ENCODE measurements around the gene SLC35A5. TPM values are rescaled to one million over a fixed set of nuclear protein-coding genes. Genes with fewer than 3 reads are reported as not detected.
"Not testable (repeated sequence)": the region's sequence is repeated elsewhere in the genome, so short reads cannot be mapped to it uniquely, and the experiment has no call there.

SLC35A5 gene
- 20.4 and 30.2 TPM in 2 replicates for total RNA-seq

- DNase-seq (ENCODE audit: extremely low read depth, low read depth, low spot score), result peak; percentile 89
Observed at GRCh38 chr3:112561734-112562529, at the start of gene SLC35A5, which contains the start of gene ATG3. SLC35A5 (plus strand) TSS chr3:112562045; CDS start chr3:112563404, 1,359 bp downstream. ATG3 (minus strand) TSS chr3:112561962; CDS start chr3:112561528, 434 bp downstream.

- no peak for DNase-seq (ENCODE audit: extremely low read depth, low read depth, low spot score)
Observed at GRCh38 chr3:112512320-112512719, 49.5 kb upstream of the SLC35A5 start.

- no peak for DNase-seq (ENCODE audit: extremely low read depth, low read depth, low spot score)
Observed at GRCh38 chr3:112514527-112515128, 47.2 kb upstream of the SLC35A5 start.

GRCh38 chr3:112518970-112519369, 42.9 kb upstream of the SLC35A5 start:
- DNase-seq (ENCODE audit: extremely low read depth, low read depth, low spot score), result not testable (repeated sequence)

- DNase-seq (ENCODE audit: extremely low read depth, low read depth, low spot score), result peak; percentile 60
Observed at GRCh38 chr3:112519424-112520001, 42.3 kb upstream of the SLC35A5 start.

- not testable (repeated sequence) for DNase-seq (ENCODE audit: extremely low read depth, low read depth, low spot score)
Observed at GRCh38 chr3:112524127-112524526, 37.7 kb upstream of the SLC35A5 start.

GRCh38 chr3:112530573-112530972, 31.3 kb upstream of the SLC35A5 start:
- DNase-seq (ENCODE audit: extremely low read depth, low read depth, low spot score), result no peak

GRCh38 chr3:112531358-112531781, 30.5 kb upstream of the SLC35A5 start:
- DNase-seq (ENCODE audit: extremely low read depth, low read depth, low spot score), result no peak

GRCh38 chr3:112539825-112540650, 21.8 kb upstream of the SLC35A5 start:
- DNase-seq (ENCODE audit: extremely low read depth, low read depth, low spot score), result no peak

- DNase-seq (ENCODE audit: extremely low read depth, low read depth, low spot score), result no peak
Observed at GRCh38 chr3:112546216-112546759, 15.6 kb upstream of the SLC35A5 start.

- no peak for DNase-seq (ENCODE audit: extremely low read depth, low read depth, low spot score)
Observed at GRCh38 chr3:112550859-112551258, 11.0 kb upstream of the SLC35A5 start.

- DNase-seq (ENCODE audit: extremely low read depth, low read depth, low spot score), result no peak
Observed at GRCh38 chr3:112555535-112556170, 6.2 kb upstream of the SLC35A5 start.

- no peak for DNase-seq (ENCODE audit: extremely low read depth, low read depth, low spot score)
Observed at GRCh38 chr3:112557976-112558375, 3.9 kb upstream of the SLC35A5 start.

- DNase-seq (ENCODE audit: extremely low read depth, low read depth, low spot score), result no peak
Observed at GRCh38 chr3:112560307-112560706, 1.5 kb upstream of the SLC35A5 start.

GRCh38 chr3:112560721-112561483, 943 bp upstream of the SLC35A5 start:
- no peak for DNase-seq (ENCODE audit: extremely low read depth, low read depth, low spot score)

GRCh38 chr3:112561484-112561733, 436 bp upstream of the SLC35A5 start:
- no peak for DNase-seq (ENCODE audit: extremely low read depth, low read depth, low spot score)

- not testable (repeated sequence) for DNase-seq (ENCODE audit: extremely low read depth, low read depth, low spot score)
Observed at GRCh38 chr3:112564247-112564939, 2.5 kb downstream of the SLC35A5 start.

- DNase-seq (ENCODE audit: extremely low read depth, low read depth, low spot score), result no peak
Observed at GRCh38 chr3:112564940-112565305, 3.1 kb downstream of the SLC35A5 start.

- no peak for DNase-seq (ENCODE audit: extremely low read depth, low read depth, low spot score)
Observed at GRCh38 chr3:112568642-112569041, 6.8 kb downstream of the SLC35A5 start.

All from glomerular endothelial cell (primary cell).